ENCODE measurements around the gene RNF19B.
"Not testable (repeated sequence)": the region's sequence is repeated elsewhere in the genome, so short reads cannot be mapped to it uniquely, and the experiment has no call there.

Gene RNF19B, protein sequence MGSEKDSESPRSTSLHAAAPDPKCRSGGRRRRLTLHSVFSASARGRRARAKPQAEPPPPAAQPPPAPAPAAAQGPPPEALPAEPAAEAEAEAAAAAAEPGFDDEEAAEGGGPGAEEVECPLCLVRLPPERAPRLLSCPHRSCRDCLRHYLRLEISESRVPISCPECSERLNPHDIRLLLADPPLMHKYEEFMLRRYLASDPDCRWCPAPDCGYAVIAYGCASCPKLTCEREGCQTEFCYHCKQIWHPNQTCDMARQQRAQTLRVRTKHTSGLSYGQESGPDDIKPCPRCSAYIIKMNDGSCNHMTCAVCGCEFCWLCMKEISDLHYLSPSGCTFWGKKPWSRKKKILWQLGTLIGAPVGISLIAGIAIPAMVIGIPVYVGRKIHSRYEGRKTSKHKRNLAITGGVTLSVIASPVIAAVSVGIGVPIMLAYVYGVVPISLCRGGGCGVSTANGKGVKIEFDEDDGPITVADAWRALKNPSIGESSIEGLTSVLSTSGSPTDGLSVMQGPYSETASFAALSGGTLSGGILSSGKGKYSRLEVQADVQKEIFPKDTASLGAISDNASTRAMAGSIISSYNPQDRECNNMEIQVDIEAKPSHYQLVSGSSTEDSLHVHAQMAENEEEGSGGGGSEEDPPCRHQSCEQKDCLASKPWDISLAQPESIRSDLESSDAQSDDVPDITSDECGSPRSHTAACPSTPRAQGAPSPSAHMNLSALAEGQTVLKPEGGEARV

GRCh38 chr1:32964461-32965250 is at the start of gene RNF19B:
Gene RNF19B (minus strand): TSS chr1:32964809. CDS start chr1:32964685, 124 bp downstream.
- peak; percentile 93 for DNase-seq (ENCODE audit: low read depth)

DNA sequence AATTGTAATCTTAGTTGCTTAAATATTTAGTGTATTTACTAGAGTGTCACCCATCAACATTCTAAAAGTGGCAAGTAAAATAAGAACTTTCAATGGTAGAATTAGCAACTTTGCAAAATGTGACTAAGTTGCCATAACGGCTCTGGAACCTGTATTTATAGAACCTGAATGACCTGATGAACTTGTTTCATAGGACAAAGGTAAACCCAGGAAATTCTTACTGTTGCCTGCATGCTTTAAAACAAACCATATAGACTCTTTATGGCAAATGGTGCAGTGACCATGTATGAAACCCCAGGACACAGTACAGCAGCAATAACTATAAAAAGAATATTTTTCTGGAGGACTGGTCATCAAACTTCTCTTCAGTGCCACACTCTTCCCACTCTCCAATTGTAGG is 49.2 kb upstream of the RNF19B start:
- no peak for DNase-seq (ENCODE audit: low read depth)

- no peak for DNase-seq (ENCODE audit: low read depth)
These were observed 47.6 kb upstream of the RNF19B start for GRCh38 chr1:33012165-33012564.

DNA sequence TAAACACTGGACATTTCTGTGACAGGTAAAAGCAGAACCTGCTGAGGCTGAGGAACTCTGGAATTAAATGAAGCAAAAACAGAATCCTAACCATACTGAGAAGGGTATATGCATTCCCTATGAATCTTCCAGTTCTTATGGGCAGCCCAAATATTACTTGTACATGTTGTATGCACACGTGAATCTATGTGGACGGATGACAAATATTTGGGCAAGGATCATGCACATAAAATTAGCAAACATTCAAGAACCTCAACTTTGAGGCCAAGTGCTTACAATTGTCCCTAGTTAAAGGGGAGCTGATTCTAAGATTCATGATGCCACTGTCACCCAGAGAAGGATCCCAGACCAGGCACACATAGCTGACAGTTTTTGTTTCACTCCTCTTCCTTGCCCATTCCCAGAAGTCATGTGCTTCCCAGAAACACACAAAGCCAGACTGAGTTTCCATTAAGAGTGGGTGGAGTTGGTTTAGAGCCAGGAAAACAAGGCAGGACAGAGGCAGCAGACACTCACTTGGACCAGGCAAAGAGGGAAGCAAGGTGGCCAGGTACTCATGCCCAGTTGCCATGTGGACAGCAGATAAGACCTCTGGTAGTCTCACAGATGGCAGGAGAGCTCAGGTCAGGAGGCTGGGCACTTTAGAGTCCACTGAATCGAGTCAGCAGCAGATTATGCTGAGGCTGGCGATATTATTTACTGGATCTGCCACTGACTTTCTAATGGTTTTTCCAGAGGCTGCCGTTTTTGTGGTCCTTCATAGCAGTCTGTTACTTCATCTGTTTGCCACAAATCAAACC is 46.5 kb upstream of the RNF19B start:
- DNase-seq (ENCODE audit: low read depth), result peak; percentile 50

DNA sequence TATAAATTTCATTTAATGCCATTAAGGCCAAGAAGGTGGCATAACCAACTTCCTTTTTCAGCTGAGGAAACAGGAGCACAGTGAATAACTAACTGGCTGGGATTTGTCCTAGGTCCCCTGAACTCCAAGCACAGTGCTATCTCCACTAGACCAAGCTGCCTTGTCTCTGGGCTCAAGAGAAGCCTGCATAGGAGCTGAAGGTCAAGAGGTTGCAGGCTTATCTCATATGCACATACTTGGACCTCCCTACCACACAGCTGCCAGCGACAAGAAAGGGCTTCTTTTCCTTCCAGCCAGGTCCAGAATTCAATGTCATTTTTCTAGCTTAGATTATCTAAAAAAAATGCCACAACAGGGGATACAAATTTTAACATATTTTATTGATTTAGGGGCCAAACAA is 45.0 kb upstream of the RNF19B start:
- DNase-seq (ENCODE audit: low read depth), result no peak

DNA sequence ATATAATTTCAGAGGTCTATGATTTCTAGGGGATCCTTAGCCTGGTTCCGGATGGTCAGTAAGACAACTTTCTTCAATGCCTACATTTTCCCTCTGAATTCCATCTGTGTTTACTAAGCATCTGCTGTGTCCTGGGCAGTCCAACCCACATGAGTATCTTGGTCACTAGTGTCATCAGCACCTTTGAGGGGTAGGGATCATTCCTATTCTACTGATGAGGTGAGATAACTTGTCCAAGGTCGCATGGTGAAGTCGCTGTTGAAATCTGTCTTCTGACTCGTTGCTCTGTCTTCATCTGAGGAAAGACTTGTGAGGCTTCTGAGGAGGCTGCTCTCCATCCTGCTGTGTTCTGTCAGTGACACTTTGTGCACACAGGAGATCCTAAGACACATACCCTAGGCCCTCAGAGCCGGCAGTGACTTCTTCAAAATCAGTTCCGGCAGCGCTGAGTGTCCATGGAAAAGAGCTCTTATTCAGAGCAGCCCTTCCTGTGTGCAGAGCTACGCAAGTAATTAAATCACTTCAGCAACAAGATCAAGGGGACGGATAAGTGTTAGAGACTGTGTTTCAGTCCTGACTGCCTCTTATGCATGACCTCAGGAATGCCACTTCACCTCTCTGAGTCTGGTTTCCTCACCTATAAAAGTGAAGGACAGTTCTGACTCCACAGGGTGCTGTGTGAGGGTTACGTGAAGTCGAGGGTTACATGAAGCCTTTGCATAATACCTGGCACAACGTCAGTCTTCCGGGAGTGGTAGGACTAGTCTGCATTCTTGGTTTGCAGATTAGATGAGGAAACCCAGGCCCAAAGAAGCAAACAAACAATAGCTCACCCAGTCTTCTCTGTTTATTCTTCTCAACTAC is 43.7 kb upstream of the RNF19B start:
- DNase-seq (ENCODE audit: low read depth), result no peak

GRCh38 chr1:33007190-33008050 is 42.8 kb upstream of the RNF19B start:
- peak; percentile 91 for DNase-seq (ENCODE audit: low read depth)

DNA sequence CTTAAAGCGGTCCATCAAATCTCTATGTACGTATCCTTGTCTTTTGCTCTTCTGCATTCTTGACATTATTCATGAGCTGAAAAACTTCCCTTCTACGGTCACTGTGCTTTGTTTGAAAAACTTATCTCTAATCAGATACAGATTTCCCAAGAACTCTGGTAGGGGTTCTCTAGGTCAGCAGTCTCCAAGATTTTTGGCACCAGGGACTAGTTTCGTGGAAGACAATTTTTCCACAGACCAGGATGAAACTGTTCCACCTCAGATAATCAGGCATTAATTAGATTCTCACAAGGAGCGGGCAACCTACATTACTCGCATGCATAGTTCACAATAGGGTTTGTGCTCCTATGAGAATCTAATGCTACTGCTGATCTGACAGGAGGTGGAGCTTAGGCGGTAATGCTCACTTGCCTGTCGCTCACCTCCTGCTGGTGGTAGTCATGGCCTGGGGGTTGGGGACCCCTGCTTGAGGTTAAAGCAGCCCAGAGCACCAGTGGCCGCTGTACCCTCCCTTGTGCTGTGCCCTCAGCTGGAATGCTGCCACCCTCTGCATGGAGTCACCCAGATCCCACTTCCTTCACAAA is 41.3 kb upstream of the RNF19B start:
- peak; percentile 63 for DNase-seq (ENCODE audit: low read depth)

DNA sequence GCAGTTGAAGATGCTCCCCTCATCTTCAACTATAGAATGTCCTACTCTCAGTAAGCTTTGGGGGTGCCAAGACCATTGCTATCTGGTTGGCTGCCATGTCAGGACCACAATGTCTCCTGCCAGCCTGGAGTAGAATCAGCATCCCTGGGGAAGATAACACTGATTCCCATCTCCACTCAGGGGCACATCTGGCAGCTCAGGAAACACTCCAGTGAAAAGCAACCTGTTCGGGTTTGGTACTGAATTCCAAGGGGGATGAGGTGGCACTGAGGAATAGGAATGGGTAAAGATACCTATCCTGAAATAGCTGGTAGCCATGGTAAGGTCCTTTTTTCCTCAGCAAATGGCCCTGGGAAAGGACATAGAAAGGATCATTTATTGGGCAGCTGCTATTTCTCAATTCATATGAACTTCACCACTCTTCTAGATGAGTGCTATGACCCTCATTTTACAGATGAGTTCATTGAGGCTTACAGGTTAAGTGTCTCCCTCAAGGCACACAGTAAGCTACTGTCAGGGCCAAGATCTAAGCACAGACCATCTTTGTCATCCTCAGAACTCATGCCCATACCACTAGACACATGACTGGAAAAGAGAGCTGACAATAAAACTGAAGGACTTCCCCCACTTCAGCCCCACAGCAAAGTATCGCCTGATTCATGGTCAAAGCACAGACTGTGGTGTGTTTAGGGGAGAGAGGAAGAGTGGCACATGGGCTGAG is 40.7 kb upstream of the RNF19B start:
- DNase-seq (ENCODE audit: low read depth), result no peak

DNA sequence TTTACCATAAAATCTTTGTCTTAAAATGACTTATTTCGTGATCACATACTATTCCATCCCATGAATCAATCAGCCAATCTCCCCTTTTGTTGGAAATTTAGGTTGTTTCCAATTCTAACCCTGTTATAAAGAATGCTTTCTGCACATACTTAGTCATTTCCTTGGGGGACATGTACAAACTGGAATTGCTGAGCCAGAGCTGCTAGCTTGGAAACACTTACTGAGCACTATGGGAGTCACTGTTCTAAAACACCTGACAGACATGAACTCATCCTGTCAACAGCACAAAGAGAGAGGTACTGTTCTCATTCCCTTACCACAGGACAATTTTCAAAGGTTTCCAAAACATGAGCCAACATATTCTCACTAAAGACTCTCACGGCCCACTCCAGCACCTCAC is 40.0 kb upstream of the RNF19B start:
- no peak for DNase-seq (ENCODE audit: low read depth)

DNA sequence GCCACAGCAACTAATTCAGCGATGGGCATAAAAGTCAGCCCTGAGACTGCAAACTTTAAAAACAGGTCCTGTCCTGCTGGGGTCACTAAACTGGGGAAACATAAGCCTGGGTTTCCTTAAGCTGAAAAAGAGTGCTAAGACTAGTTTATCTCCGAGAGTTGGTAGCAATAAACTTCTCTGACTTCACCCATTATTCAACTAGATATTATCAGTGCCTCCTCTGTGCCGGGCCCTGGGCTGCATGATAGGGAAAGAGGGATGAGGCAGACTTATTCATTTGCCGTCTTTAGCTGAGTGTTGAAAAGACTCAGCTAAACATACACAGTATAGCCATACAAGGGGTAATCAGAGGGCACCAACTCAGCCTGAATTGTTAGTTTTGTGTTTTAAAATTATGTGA is 39.0 kb upstream of the RNF19B start:
- DNase-seq (ENCODE audit: low read depth), result no peak

- no peak for DNase-seq (ENCODE audit: low read depth)
These were observed 37.4 kb upstream of the RNF19B start for GRCh38 chr1:33002006-33002405.

GRCh38 chr1:33001282-33001681 is 36.7 kb upstream of the RNF19B start:
- no peak for DNase-seq (ENCODE audit: low read depth)

DNA sequence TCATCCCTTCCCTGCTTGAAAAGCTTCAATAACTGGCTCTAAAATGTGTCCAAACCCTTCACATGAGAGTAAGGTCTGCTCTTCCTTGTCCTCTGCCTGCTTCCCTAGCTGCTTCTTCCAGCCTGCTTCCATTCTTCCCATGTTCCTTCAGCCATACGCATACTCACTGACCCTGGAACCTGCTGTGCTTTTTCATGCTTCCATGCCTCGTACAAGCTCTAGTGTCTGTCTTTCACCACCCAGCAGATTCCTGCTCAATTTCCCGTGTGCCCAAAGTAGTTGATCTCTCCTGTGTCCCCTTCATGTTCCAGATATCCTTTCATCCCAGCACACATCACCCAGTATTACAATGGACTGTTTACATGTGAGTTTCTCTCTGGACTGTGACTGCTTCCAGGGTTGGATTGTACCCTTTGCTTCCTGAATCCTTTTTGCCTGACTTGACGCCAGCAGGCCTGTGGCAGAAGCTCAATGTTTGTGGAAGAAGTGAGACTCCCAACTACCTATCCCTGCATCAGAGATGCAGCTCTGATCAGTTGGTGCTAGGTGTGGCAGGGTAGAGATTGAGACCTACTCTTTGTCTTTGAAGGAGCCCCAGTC is 35.9 kb upstream of the RNF19B start:
- DNase-seq (ENCODE audit: low read depth), result no peak

DNA sequence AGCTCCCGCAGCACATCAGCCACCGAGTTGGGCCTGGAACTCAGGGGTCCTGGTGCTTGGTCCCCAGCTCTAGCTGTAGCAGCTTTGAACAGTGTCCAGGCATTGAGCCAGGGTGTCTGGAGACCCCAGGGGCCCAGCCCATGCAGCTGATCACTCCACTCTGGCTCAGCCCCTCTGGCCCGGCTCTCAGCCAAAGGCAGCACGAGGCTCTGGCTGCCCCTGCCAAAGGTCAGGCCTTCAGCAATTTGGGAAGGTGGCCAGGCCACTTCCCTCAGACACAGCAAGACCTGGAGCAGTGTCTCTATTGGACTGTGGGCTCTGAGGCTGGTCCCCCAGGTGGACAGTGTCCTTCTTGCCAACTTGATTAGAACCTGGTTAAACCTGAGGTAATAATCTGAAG is 34.4 kb upstream of the RNF19B start:
- no peak for DNase-seq (ENCODE audit: low read depth)

GRCh38 chr1:32998064-32998463 is 33.5 kb upstream of the RNF19B start:
- DNase-seq (ENCODE audit: low read depth), result peak; percentile 27

DNA sequence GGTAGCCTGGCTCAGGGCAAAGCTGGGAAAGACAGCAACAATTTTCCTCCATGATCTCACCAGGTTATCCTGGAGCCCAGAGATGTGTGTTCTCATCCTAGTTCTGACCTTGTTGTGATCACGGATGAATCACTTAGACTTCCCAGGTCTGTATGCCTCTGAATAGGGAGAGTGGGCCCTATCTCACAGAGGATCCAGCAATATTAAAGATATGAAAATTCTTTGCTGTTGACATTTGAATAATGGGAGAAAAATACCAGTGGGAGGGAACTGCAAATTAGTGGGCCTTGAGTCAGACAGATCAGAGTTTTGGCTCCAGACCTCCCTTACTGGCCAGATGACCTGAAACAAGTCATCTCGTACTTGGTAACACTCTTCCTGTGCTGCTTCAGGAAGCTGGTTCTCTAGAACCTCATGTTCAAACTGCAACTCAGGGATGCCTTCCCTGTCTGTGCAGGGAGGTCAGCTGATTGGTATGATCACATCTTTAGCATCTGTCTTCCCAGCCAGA is 32.8 kb upstream of the RNF19B start:
- DNase-seq (ENCODE audit: low read depth), result peak; percentile 85

DNA sequence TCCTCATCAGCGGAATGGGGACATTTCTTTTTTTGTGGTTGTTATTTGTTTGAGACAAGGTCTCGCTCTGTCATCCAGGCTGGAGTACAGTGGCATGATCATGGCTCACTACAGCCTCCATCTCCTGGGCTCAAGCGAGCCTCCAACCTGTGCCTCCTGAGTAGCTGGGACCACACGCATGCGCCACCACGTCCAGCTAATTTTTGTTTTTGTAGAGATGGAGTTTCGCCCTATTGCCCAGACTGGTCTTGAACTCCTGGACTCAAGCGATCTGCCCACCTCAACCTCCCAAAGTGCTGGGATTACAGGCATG is 28.7 kb upstream of the RNF19B start:
- DNase-seq (ENCODE audit: low read depth), result not testable (repeated sequence)

Measured in EH (cell line).